Osteocyte (in vitro differentiated cells): ENCODE measurements around the gene KRT27. TPM values are rescaled to one million over a fixed set of nuclear protein-coding genes. Genes with fewer than 3 reads are reported as not detected.

Experiments
- DNase-seq: peaks from one replicate; pipeline ENCODE4 v3.0.0; 2021; ENCODE audit warnings: mixed read lengths; ENCODE audit not compliant: unreplicated experiment; ENCODE audit errors: extremely low spot score
- H3K27ac Mint-ChIP-seq: one replicate; pipeline ENCODE4 v1.8.0; 2021; ENCODE audit warnings: mild to moderate bottlenecking, mixed read lengths; ENCODE audit not compliant: unreplicated experiment
- H3K27me3 Mint-ChIP-seq: one replicate; pipeline ENCODE4 v1.8.0; 2021; ENCODE audit warnings: mixed read lengths; ENCODE audit not compliant: unreplicated experiment
- H3K36me3 Mint-ChIP-seq: one replicate; pipeline ENCODE4 v1.8.0; 2021; ENCODE audit warnings: mixed read lengths; ENCODE audit not compliant: unreplicated experiment
- H3K4me1 Mint-ChIP-seq: one replicate; pipeline ENCODE4 v1.8.0; 2021; ENCODE audit warnings: mixed read lengths; ENCODE audit not compliant: unreplicated experiment
- H3K4me3 Mint-ChIP-seq: one replicate; pipeline ENCODE4 v1.8.0; 2021; ENCODE audit warnings: mild to moderate bottlenecking, moderate library complexity, mixed read lengths; ENCODE audit not compliant: unreplicated experiment
- H3K9me3 Mint-ChIP-seq: one replicate; pipeline ENCODE4 v1.8.0; 2021; ENCODE audit warnings: mixed read lengths; ENCODE audit not compliant: unreplicated experiment
- total RNA-seq: library from RNA; stranded (reverse); gene quantifications from 2 replicates; pipeline ENCODE4 v1.2.1, GENCODE V29; 2021
- TF ChIP-seq, protein P1 (sequence below): fragments of 200-600 bp; sonication (generic); IDR thresholded peaks from 2 replicates; pipeline ENCODE4 v1.5.0; 2021; ENCODE audit warnings: antibody characterized with exemption, mild to moderate bottlenecking, moderate library complexity

KRT27 gene
- total RNA-seq, 1 donor from 2014 or later, result not detected

DNA sequence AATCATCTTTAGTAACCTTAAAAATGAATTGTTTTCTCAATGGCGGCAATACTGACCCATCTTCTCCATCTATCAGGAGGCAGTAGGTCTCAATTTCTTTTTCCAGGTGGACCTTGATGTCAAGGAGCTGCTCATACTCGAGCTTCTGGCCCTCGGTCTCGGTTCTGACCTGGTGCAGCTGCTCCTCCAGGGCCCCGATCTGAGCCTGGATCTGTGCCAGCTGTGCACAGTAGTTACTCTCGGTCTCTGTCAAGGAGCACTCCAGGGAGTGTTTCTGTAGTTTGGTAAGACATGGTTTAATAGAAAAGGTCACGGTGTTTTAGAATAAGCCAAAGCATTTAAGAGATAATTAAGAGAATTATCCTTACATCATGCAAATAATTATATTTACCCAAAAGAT lies 4.9 kb downstream of the KRT27 start:
- no peak overlapping the region for H3K27ac Mint-ChIP-seq
- DNase-seq, result no peak
- H3K4me1 Mint-ChIP-seq, result no peaks in the 10 kb centered on the region
- H3K9me3 Mint-ChIP-seq, result no peaks in the 10 kb centered on the region
- H3K27me3 Mint-ChIP-seq, result peaks cover 74% of the 10 kb centered on the region
- H3K36me3 Mint-ChIP-seq, result no peaks in the 10 kb centered on the region
- H3K4me3 Mint-ChIP-seq, result no peak overlapping the region
- TF ChIP-seq, protein P1, sequence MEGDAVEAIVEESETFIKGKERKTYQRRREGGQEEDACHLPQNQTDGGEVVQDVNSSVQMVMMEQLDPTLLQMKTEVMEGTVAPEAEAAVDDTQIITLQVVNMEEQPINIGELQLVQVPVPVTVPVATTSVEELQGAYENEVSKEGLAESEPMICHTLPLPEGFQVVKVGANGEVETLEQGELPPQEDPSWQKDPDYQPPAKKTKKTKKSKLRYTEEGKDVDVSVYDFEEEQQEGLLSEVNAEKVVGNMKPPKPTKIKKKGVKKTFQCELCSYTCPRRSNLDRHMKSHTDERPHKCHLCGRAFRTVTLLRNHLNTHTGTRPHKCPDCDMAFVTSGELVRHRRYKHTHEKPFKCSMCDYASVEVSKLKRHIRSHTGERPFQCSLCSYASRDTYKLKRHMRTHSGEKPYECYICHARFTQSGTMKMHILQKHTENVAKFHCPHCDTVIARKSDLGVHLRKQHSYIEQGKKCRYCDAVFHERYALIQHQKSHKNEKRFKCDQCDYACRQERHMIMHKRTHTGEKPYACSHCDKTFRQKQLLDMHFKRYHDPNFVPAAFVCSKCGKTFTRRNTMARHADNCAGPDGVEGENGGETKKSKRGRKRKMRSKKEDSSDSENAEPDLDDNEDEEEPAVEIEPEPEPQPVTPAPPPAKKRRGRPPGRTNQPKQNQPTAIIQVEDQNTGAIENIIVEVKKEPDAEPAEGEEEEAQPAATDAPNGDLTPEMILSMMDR, result no peak

DNA sequence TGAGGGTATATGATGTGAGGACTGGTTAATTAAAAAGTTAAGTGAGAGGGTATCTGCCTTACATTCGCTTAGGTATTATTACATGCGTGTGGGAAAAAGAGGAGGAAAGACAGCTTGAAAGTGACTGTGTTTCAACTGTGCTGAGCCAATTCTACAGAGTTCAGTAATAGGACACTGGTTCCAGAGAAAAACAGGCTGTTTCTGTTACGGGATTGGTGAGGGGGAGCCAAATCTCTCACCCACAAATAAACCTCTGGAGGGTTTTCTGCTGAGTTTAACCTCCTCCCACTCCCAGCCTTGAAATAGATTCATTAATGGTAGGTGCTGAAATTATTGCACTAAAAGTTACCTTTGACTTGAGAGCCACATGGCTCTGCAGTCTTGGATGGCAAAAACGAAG lies 6.4 kb downstream of the KRT27 start:
- no peak overlapping the region for H3K27ac Mint-ChIP-seq
- H3K27me3 Mint-ChIP-seq, result peaks cover 75% of the 10 kb centered on the region

DNA sequence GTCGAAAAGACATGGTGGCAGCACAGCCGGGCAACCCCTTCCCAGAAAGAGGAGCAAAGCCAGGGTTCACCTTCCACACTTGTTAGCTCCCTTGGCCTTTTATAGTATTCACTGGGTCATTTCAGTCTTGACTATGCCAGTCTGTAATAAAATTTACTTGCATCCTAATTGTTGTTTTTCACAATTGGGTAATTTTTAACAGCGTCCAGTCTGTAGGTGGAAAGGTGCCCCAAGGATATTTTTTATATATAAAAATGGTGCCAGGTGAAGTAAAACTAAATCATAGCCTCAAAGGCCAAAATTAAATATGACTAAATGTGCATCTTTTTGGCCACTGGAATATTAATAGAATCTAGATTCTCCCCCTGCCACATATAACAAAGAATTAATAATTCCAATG lies 10.2 kb downstream of the KRT27 start, which contains the start of gene KRT26:
Gene KRT26 (minus strand): TSS at position 101 of the 400 bp plus-strand sequence. CDS start 88 bp downstream, at position 13.
- H3K4me1 Mint-ChIP-seq, result no peaks in the 10 kb centered on the region
- no peak for DNase-seq
- TF ChIP-seq, protein P1, result no peak
- H3K27me3 Mint-ChIP-seq, result peaks cover 64% of the 10 kb centered on the region
- no peak within 1 kb of the TSS for H3K27ac Mint-ChIP-seq
- no peaks in the 10 kb centered on the region for H3K36me3 Mint-ChIP-seq
- no peaks in the 10 kb centered on the region for H3K9me3 Mint-ChIP-seq
- H3K4me3 Mint-ChIP-seq, result no peak within 1 kb of the TSS

More for the DNA sequence above, 6.4 kb downstream of the KRT27 start:
- TF ChIP-seq, protein P1, result no peak
- no peak for DNase-seq
- Mint-ChIP-seq H3K36me3 (no peaks in the 10 kb centered on the region), H3K4me3 (no peak overlapping the region), H3K9me3 (no peaks in the 10 kb centered on the region), H3K4me1 (no peaks in the 10 kb centered on the region)

DNA sequence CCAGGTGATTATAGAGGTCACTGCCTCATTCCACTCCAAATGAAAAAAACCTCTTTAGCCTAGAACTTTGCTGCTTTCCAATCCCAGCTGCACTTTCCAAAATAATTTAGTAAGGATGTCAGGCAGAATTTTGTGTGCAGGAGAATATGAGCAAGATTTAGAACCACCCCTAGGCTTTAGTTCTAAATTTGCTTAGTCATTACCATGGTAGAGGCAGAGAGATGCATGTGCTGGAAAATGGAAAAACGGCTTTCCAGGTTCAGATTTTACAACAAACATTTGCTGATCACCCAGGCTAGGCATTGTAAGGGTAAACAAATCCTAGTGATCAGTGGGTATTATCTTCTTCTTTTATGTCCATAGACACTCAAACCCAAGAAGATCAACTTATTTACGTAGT lies 16.7 kb downstream of the KRT27 start:
- no peaks in the 10 kb centered on the region for H3K36me3 Mint-ChIP-seq
- TF ChIP-seq, protein P1, result no peak
- no peak for DNase-seq
- no peak overlapping the region for H3K27ac Mint-ChIP-seq
- peaks cover 39% of the 10 kb centered on the region for H3K27me3 Mint-ChIP-seq
- H3K4me3 Mint-ChIP-seq, result no peak overlapping the region
- no peaks in the 10 kb centered on the region for H3K4me1 Mint-ChIP-seq
- peaks cover 17% of the 10 kb centered on the region for H3K9me3 Mint-ChIP-seq

DNA sequence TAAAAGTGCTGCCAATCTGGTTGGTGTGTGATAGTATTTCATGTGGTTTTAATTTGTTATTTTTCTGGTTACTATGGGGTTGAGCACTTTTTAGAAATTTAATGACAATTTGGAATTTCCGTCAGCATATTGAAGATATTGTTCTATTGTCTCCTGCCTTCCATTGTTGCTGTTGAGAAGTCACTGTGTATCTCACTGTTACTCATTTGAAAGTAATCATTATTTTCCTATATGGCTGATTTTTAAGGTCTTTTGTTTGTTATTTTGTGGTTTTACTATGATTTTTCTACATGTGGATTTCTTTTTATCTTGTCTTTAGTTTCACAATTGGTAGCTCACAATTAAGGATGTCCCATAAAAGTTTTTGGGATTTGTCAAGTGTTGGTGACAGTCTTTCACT lies 18.6 kb downstream of the KRT27 start:
- DNase-seq, result no peak
- TF ChIP-seq, protein P1, result no peak
- Mint-ChIP-seq H3K27me3 (peaks cover 36% of the 10 kb centered on the region), H3K36me3 (no peaks in the 10 kb centered on the region), H3K27ac (no peak overlapping the region), H3K4me3 (no peak overlapping the region), H3K4me1 (no peaks in the 10 kb centered on the region), H3K9me3 (peaks cover 34% of the 10 kb centered on the region)
